NOMO-1 treated with dmso at 0.1 percent for 144 hours (cell line): ENCODE results near the gene SORBS2.

Experiments used
- DNase-seq: peaks from one replicate; lab custom pipeline; 2025; ENCODE audit not compliant: unreplicated experiment; lab: John Stamatoyannopoulos, UW

The SORBS2 gene

DNA sequence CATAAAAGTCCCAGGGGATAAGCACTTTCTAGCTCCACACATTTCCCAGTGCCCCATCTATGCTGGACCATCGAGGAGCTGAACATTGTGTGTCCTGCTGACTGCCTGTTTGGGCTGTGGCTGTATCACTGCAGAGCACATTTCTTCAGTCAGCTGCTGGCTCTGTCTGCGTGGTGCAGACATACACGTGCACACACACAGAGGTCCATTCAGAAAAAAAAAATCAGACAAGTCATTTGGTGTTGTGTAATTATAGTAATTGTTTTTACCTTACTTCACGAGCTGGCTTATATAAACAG, 275.6 kb downstream of the SORBS2 start:
- no peak for DNase-seq

DNA sequence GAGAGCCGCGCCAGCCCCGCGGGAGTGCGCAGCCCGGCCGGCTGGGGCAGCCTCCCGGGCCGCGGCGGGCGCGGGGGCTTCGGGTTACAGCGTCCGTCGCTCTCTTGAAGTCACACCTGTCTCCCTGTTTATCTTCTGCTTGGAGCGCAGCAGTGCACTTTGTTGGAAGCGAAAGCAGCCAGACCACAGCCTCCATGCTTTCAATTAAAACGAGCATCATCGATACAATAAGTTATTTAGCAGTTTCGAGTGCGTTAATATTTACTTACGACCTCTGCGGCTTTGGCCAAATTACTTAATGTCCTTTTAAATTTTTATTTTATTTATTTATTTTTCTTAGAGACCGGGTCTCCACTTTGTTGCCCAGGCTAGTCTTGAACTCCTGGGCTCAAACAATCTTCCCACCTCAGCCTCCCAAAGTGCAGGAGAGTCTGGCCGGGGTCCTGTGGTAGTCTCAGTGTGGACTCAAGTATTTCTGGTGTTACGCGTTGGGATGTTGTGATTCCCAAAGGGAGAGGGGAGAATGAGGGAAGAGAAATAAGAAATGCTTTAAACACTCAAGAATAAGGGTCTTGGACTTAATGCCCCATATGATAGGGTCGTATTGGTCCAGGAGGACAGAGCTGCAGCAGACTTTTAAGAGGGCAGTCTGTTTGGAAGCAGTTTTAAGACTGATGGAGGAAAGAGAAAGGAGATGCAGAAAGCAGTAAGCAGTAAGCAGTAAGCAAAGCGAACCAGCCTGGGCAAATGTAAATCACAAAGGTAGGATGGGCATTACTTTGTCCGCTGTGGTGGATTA, 276.2 kb downstream of the SORBS2 start:
- DNase-seq = no peak
